Bronchial epithelial cell (primary cell): ENCODE results near the gene PPM1J. TPM values are rescaled to one million over a fixed set of nuclear protein-coding genes. Genes with fewer than 3 reads are reported as not detected.

Experiments used
- DNase-seq: peaks from one replicate; pipeline ENCODE4 v3.0.0-alpha.2; 2010; ENCODE audit warnings: low read depth
- FAIRE-seq: peaks from 2 replicates; lab custom pipeline; 2011; peaks lifted over from hg19 to GRCh38; lab: Jason Lieb, UNC
- H3K27me3 ChIP-seq: 2 replicates; pipeline ENCODE4 v1.5.1; 2011; ENCODE audit warnings: low read length; ENCODE audit not compliant: control insufficient read depth, insufficient read depth
- H3K36me3 ChIP-seq: 2 replicates; pipeline ENCODE4 v1.5.1; 2011; ENCODE audit warnings: low read length; ENCODE audit not compliant: control insufficient read depth, insufficient read depth
- H3K4me3 ChIP-seq: 2 replicates; pipeline ENCODE4 v1.5.1; 2011; ENCODE audit warnings: mild to moderate bottlenecking, low read depth, low read length, control low read depth
- total RNA-seq: library from RNA; depleted of rRNA; stranded (reverse); fragments of >200 nt; gene quantifications from 2 replicates; pipeline ENCODE4 v1.2.1, GENCODE V29; 2014
- TF ChIP-seq, protein P1 (sequence below): IDR thresholded peaks from 2 replicates; pipeline ENCODE4 v1.5.1; 2011; ENCODE audit warnings: mild to moderate bottlenecking, moderate library complexity, low read length, control low read depth, inconsistent platforms; ENCODE audit not compliant: insufficient read depth, severe bottlenecking

PPM1J gene
- total RNA-seq, 1 donor from 2014 or later, result 4.5 TPM

DNA sequence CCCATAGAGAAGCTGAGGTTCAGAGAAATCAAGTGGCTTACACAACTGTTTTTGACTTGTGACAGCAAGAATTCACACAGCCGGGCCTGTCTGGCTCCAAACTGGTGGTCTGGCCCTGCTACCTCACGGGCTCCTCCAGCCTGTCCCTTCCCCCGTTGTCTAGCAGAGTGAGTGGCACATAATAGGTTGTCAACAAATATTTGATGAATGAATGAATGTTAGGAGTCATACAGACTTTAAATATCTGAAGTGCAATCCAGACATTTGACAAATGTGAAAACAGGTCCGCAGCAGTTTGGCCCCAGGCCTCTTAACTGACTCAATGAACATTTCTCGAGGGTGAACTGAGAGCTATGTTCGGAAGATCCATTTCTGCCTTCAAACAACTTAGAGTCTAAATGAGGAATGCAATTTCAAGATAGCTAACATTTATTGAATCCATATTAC lies 7.1 kb downstream of the PPM1J start:
- no peaks in the 10 kb centered on the region for H3K27me3 ChIP-seq
- peaks cover 7% of the 10 kb centered on the region for H3K36me3 ChIP-seq
- TF ChIP-seq, protein P1, sequence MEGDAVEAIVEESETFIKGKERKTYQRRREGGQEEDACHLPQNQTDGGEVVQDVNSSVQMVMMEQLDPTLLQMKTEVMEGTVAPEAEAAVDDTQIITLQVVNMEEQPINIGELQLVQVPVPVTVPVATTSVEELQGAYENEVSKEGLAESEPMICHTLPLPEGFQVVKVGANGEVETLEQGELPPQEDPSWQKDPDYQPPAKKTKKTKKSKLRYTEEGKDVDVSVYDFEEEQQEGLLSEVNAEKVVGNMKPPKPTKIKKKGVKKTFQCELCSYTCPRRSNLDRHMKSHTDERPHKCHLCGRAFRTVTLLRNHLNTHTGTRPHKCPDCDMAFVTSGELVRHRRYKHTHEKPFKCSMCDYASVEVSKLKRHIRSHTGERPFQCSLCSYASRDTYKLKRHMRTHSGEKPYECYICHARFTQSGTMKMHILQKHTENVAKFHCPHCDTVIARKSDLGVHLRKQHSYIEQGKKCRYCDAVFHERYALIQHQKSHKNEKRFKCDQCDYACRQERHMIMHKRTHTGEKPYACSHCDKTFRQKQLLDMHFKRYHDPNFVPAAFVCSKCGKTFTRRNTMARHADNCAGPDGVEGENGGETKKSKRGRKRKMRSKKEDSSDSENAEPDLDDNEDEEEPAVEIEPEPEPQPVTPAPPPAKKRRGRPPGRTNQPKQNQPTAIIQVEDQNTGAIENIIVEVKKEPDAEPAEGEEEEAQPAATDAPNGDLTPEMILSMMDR, result no peak
- no peak for FAIRE-seq
- H3K4me3 ChIP-seq, result no peak overlapping the region
- no peak for DNase-seq

DNA sequence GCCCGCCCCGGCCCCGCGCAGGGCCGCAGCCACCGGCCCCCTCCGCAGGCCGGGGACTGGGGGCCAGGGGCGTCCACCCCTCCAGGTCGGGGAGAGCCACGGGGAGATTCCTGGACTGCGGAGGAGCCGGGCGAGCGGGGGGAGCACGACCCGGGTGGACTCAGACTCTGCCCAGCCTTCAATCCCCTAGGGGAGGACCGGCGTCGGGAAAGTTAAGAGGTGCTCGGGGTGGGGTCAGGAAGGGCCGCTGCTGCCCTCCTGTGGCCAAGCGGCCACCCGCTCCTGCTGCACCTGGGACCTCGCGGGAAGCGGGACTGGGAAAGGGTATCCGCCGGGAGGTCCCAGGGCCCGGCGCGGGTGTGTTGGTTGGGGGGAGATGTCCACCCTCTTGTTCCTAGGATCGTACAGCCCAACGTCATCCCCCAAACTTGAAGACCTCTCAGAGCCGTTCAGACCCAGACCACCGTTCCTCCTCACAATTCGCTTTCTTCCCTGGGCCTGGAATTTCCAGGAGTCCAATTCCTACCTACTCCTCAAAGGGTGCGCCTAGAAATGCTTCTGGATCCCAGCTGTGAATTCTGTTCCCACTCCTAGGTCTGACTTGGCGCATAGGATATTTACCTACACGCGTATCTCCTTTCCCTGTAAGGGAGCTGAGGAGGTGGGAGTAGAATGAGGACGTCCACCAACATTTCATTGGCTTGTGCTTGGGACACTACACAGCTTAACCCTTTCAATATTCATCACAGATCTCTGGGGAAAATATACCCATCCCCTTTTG lies 7.7 kb downstream of the PPM1J start:
- Histone ChIP-seq H3K4me3 (peak overlapping the region; percentile 88), H3K36me3 (peaks cover 12% of the 10 kb centered on the region), H3K27me3 (no peaks in the 10 kb centered on the region)
- no peak for FAIRE-seq
- TF ChIP-seq, protein P1, result peak; percentile 99
- peak; percentile 74 for DNase-seq

DNA sequence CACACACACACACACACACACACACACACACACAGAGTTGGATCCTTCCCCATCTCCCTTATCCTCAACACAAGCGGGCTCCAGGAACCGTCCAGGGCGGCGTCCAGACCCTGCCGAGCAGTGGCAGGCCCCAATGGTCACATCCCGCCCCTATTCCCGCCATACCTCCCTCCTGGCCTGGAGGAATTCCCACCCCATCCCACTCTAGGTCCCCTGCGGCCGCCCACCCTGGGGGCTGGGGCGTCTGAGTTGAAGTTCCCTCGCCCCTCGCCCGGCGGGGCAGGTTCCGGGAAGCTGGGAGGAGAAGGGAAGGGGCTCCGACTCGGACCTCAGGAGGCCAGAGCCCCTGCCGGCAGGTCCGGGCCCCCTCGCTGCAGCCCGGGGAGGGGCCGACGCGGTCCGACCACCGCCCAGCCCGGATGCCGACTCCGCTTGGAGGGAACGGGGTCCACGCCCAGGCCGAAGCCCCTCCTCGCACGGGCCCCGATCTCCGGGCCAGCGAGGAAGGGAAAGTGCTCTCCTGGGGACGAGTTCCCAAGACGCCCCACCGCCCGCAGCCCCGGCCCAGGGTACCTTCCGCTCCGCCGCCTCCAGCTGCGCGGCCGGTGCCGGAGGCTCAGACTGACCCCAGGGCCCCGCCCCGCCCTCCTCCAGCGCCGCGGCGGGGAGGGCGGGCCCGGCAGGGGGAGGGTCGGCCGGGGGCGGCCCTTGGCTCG lies 8.5 kb downstream of the PPM1J start, which contains the start of gene RHOC:
Gene RHOC (minus strand): TSS at position 623 of the 716 bp plus-strand sequence. CDS start 3,328 bp downstream, outside the sequence.
- Histone ChIP-seq H3K27me3 (no peaks in the 10 kb centered on the region), H3K4me3 (peak within 1 kb of the TSS; percentile 88), H3K36me3 (peaks cover 15% of the 10 kb centered on the region)
- FAIRE-seq, result no peak
- no peak for DNase-seq
- TF ChIP-seq, protein P1, result no peak

DNA sequence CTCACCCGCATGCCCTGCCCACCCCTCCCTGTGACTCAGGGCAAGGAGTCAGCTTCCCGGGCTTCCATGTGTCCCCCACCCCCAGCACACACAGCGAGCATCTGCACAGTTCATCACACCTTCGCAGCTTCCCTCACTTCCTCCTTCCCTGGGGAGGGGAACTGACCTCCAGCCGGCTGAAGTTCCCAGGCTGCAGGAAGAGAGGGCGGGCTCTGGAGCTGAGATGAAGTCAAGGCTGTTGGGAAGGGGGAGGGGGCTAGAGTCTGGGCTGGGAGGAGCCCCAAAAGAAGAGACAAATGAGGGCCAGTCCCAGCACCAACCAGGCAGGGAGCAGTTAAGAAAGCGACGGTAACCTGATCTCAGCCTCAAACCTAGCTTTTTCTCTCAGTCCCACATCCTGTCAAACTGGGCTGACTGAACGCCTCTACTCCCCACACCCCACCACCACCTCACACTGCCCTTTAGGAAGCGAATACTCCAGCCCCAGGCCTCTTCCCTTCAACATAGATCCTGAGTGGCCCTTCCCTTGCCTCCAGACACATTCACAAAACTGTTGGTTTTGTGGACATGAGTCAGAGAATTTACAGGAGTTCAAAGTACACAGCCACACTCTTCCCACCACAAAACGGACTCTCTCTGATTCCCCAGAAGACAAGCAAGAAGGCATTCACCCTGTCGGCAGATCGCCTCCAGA lies 10.1 kb downstream of the PPM1J start:
- H3K4me3 ChIP-seq, result peak overlapping the region; percentile 88
- FAIRE-seq (no peak), DNase-seq (peak; percentile 98)
- TF ChIP-seq, protein P1, result no peak
- peaks cover 25% of the 10 kb centered on the region for H3K36me3 ChIP-seq
- no peaks in the 10 kb centered on the region for H3K27me3 ChIP-seq

DNA sequence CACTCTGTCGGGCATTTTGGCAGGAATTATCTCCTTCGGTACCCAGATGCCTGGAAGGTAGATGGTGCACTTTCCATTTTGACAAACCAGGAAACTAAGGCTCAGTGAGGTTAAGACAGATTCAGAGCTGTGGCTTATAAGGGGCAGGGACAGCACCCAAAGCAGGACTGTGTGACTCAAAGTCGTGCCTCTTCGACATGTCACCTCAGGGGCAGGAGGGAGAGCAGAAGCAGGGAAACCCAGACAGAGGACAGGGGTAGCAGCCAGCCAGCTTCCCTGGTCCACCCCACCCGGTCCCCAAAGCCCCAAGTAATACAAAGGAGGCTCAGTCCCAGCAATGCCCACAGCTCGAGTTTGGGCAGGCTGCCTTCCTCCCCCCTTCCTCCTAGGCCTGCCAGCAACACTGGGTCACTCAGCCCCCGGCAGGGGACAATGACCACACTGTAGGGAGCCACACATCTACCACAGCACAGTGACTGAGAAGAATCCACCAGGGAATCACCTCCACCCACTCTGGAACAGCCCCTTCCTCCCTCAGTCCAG lies 10.7 kb downstream of the PPM1J start:
- Histone ChIP-seq H3K27me3 (no peaks in the 10 kb centered on the region), H3K4me3 (peak overlapping the region; percentile 88), H3K36me3 (peaks cover 25% of the 10 kb centered on the region)
- FAIRE-seq, result no peak
- DNase-seq, result no peak
- TF ChIP-seq, protein P1, result no peak
